ENCODE data around the gene PRPF6. TPM values are rescaled to one million over a fixed set of nuclear protein-coding genes. Genes with fewer than 3 reads are reported as not detected.

Gene PRPF6
- polyA plus RNA-seq, 2 of the 4 experiments (the other 2 are of a cell fraction) = 42.8 to 47.2 TPM

GRCh38 chr20:64000906-64001305, 20.0 kb downstream of the PRPF6 start:
- H3K27ac ChIP-seq = no peak overlapping the region
- WGBS (ENCODE audit: missing lambda C conversion rate) = 95% methylated on average over 12 of the region's 12 CpGs
- no peak for FAIRE-seq
- ChIA-PET POLR2A (interaction anchor here (1.5 kb wide), 1 partner anchor 20 kb away, joined by 4 read pairs; the partner anchor contains the start of gene PRPF6), CTCF (interaction anchor here (1.0 to 2.6 kb wide), 4 partner anchors 14 to 57 kb away, joined by 3 to 14 read pairs (median 4); partner anchors contain the start of gene PRPF6)
- no peak for DNase-seq (ENCODE audit: low read depth in 1 of 2, low spot score in 1 of 2)
- no peaks in the 10 kb centered on the region for H3K9me3 ChIP-seq
- H3K4me1 ChIP-seq = no peaks in the 10 kb centered on the region
- TF ChIP-seq HES2 (IDR thresholded peaks at IDR 0.05) (no peak), MYC (IDR thresholded peaks at IDR 0.05; ENCODE audit: borderline replicate concordance, low read length) (no peak), RFX5 (IDR thresholded peaks at IDR 0.05) (no peak), MAZ (IDR thresholded peaks at IDR 0.05; ENCODE audit: borderline replicate concordance, low read depth, low read length) (no peak), HOXA7 (CRISPR knock-in tag; IDR thresholded peaks at IDR 0.05) (no peak), PHF8 (IDR thresholded peaks at IDR 0.05; ENCODE audit: borderline replicate concordance, low read depth) (no peak), RAD21 (conservative IDR thresholded peaks at IDR 0.05 in 1 of 2, IDR thresholded peaks at IDR 0.05 in 1 of 2) (no peak), CBX8 (IDR thresholded peaks at IDR 0.05) (no peak), HOXB5 (CRISPR knock-in tag; IDR thresholded peaks at IDR 0.05) (no peak), EP300 (IDR thresholded peaks at IDR 0.05) (no peak), BCL3 (IDR thresholded peaks at IDR 0.05) (no peak), FOXS1 (CRISPR knock-in tag; IDR thresholded peaks at IDR 0.05) (no peak), GATA3 (IDR thresholded peaks at IDR 0.05; ENCODE audit: borderline replicate concordance) (no peak), CHD2 (IDR thresholded peaks at IDR 0.05; ENCODE audit: low read length, partially characterized antibody) (no peak), SMC3 (IDR thresholded peaks at IDR 0.05) (no peak), TFCP2L1 (CRISPR knock-in tag; IDR thresholded peaks at IDR 0.05) (no peak)
- H3K4me2 ChIP-seq = no peak overlapping the region
- ATAC-seq = peak in 1 of 2 experiments; percentile 25; a peak in 1 of 6 replicates
- no peak overlapping the region for H3K4me3 ChIP-seq

GRCh38 chr20:64001607-64002011, 20.7 kb downstream of the PRPF6 start:
- FAIRE-seq = no peak
- POLR2A ChIA-PET = interaction anchor here (0.6 to 1.5 kb wide), 2 partner anchors 17 to 21 kb away, joined by 3 to 4 read pairs; partner anchors contain the start of gene PRPF6
- Histone ChIP-seq H3K4me2 (no peak overlapping the region), H3K4me3 (no peak overlapping the region), H3K9me3 (no peaks in the 10 kb centered on the region), H3K4me1 (no peaks in the 10 kb centered on the region), H3K27ac (no peak overlapping the region)
- DNase-seq (ENCODE audit: low read depth in 1 of 2, low spot score in 1 of 2) = no peak
- ATAC-seq = no peak
- CTCF ChIA-PET = interaction anchor here (1.1 to 2.6 kb wide), 3 partner anchors 21 to 56 kb away, joined by 3 to 14 read pairs (median 10); partner anchors contain the start of gene PRPF6
- WGBS (ENCODE audit: missing lambda C conversion rate) = 94% methylated on average over 11 of the region's 11 CpGs
- TF ChIP-seq ZNF302 (CRISPR knock-in tag; IDR thresholded peaks at IDR 0.05) = no peak
- TF ChIP-seq NFE2L2 (conservative IDR thresholded peaks at IDR 0.05; ENCODE audit: low read length) = no peak
- TF ChIP-seq RAD21 (conservative IDR thresholded peaks at IDR 0.05 in 1 of 2, IDR thresholded peaks at IDR 0.05 in 1 of 2) = no peak
- no peak for TF ChIP-seq TFCP2L1 (CRISPR knock-in tag; IDR thresholded peaks at IDR 0.05)
- TF ChIP-seq POLR2AphosphoS2 (conservative IDR thresholded peaks at IDR 0.05; ENCODE audit: low read length) = no peak
- no peak for TF ChIP-seq CTCF (IDR thresholded peaks at IDR 0.05)
- TF ChIP-seq JUNB (IDR thresholded peaks at IDR 0.05) = no peak
- no peak for TF ChIP-seq RFX5 (IDR thresholded peaks at IDR 0.05)
- TF ChIP-seq SREBF2 (IDR thresholded peaks at IDR 0.05) = no peak
- TF ChIP-seq HMGXB4 (CRISPR knock-in tag; IDR thresholded peaks at IDR 0.05; ENCODE audit: borderline replicate concordance) = no peak
- TF ChIP-seq CEBPB (IDR thresholded peaks at IDR 0.05) = no peak
- no peak for TF ChIP-seq TP53 (CRISPR knock-in tag; IDR thresholded peaks at IDR 0.05)
- no peak for TF ChIP-seq USF2 (IDR thresholded peaks at IDR 0.05)
- TF ChIP-seq KDM1A (IDR thresholded peaks at IDR 0.05; ENCODE audit: low read depth) = no peak
- no peak for TF ChIP-seq CHD2 (IDR thresholded peaks at IDR 0.05; ENCODE audit: low read length, partially characterized antibody)
